GDM1 (cell line): ENCODE results near the gene NPHP4.

Experiments used
- DNase-seq: peaks from one replicate; lab custom pipeline; 2025; lab: John Stamatoyannopoulos, UW

Gene NPHP4

DNA sequence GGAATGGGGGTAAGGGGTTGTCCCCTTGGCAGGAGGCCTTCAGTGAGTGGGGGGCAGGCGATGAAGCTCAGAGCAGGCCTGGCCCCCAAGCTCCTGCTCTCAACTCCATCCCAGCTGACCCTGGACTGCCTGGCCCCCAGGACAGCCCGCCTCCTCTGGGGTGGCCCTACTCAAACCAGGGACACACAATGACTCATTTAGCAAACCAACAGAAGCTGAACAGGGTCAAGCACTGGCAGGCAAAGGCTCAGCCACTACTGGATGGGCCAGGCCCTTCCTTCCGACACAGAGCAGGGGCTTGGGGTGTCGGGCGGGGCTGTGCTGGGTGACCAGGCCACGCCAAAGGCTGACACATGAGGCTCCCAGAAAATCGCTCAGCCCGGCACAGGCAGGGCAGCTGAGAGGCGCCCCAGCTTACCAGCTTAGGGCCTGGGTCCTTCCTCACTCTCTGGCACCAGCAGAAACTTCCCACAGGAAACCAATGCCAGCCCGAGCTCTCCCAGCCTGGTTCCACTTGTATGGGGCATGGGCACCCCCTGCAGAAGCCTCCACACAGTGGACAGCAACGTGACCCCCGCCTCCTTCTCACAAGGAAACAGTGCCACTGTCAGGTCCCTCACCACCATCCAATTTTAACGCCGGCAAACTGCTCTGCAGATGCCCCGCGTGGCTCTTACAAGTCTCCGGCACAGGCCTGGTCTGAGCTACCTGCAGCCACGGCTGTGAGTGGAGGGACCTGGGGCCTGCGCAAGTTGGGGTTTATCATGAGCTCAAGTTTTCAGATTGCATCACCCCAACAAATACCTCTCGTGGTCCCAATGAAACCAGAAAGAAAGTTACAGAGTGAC lies 114.3 kb downstream of the NPHP4 start:
- DNase-seq, result no peak

DNA sequence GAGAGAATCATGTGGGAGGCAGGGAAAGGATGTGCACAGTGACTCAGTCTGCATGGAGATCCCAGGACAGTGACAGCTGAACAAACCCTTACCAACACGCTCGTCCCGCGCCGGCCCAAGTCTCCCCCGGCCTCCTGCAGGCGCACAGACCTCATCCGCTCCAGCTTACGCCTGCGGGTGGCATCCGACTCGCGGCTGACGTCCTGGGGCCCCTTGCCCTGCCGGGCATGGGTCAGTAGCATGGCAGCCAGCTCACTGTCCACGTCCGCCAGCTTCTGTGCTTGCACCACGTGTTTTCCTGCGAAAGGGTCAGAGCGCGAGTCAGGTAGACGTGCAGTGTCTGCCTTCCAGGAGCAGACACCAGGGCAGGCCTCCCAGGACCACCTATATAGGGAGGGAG lies 115.2 kb downstream of the NPHP4 start:
- no peak for DNase-seq

DNA sequence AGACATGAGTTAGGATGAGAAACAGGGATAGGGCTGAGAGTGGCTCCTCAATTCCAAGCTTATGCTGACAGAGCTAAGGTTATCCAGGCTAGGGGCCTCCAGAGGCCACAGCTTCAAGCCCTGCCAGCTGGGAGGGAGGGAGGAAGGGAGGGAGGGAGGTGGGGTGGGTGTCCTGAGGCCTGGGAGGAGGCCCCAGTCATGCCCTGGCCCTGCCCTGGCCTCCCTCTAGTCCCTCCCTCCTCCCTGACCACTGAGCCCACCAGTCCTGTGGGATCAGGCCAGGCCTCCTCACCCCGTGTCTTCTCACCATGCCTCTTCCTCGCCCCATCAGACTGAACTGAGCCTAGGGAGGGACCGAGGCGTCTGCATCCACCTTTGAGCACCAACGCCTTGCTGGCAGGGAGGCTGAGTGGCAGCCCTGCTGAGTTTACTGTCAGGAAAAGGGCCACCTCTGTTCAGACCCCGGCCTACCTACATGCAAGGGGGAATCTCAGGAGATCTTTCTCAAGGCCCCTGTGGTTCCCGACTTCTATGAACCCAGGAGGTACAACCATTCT lies 116.1 kb downstream of the NPHP4 start:
- no peak for DNase-seq

DNA sequence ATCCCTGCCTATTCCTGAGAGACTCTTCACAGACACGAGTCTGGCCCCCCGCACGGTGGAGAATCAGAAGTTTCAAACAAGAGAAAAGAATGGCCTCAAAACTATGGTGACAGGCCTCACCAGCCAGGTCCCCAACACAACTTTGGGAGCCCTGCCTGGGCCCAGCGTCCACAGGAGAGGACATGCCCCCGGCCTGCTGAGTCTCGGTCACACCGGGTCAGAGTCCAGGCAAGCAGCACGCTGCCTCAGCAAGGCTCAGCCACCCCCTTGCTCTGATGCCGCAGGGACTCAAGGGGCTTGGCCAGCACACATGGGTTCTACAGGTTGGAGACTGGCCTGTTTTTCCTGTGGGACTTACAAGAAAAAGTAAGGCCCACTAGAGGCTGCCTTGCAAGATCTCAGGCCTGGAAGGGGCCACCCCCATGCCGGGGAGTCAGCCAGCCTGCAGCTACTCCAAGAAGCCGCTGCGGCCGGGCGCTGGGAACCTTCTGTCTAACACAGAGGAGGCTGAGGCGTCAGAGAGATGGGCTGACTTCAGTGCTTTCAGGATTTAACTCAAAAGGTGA lies 116.8 kb downstream of the NPHP4 start:
- no peak for DNase-seq

DNA sequence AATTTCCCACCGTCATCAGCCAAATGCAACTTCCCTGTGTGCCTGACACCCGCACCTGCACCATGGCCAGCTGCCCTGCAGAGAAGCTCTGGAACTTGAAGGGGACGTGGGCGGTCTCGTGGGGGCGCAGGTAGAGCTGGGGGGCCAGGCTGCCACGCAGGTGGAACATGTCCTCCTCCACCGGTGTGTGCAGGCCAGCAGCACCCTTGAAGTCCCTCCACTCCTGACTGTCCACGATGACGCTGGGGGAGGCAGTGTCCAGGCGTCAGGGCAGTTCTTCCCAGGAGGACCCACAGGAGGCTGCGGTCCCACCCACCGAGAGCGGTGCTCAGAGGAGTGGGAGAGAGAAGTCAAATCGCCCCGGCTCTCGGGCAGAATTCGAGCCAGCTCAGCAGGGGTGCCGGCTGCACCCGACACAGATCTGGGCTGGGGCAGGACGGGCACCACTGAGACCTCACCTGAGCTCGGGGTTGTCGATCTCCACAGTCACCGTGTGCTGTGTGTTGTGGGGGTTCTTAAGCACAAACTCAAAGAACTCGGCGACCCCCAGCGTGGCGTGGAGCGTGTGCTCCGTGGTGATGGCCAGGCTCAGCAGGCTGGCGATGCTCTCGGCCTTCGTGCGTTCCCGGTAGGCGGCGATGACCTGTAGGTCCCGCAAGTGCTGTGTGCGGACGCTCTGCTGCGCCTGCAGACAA lies 117.7 kb downstream of the NPHP4 start:
- no peak for DNase-seq

DNA sequence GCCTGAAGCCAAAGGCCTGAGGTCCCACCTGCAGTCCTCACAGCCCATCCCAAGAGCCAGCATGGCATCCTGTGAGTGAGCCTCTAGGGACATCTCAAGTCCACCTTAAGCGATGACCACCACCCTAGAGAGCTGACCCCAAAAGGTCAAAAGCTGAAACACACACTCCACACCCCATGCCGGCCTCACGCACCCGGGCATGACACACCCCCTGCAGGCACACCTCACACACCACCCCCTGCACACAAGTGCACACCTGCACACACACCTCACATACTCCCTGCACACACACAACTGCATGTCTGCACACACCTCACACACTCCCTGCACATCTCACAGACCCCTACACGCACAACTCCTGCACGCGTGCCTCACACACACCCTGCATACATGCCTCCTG lies 118.7 kb downstream of the NPHP4 start:
- DNase-seq, result no peak

DNA sequence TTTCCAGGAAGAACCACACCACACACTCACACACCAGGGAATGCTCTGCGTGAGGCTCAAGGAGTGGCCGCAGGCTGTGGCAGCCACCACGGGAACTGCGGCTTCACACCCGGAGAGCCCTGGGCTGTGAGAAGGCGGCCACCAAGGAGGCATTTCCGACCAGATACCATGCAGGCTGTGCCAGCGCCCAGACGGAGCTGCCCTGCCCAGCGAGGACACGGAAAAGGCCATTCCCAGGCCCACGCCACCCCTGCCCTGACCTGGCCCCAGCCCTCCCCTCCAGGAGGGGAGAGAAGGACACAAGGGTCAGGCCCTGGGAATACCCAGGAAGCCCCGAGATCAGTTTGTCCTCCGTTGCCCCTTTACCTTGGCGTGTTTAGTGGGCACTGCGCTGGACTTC lies 119.3 kb downstream of the NPHP4 start:
- no peak for DNase-seq

DNA sequence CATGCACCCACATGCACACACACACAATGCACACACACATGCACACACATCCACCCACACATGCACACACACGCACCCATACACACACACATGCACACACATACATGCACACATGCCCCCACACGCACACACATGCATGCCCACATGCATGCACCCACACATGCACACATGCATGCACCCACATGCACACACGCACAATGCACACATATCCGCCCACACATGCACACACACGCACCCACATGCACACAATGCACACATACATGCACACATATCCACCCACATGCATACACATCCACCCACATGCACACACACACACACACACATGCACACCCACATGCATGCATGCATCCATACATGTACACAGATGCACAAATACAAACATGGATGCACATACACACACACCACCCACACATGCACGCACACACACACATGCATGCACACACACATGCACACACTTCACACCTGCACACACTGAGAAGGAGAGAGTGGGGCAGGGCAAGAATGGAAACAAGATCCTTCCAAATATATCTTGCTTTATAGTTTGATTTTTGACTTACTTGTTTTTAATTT lies 123.2 kb downstream of the NPHP4 start:
- no peak for DNase-seq

DNA sequence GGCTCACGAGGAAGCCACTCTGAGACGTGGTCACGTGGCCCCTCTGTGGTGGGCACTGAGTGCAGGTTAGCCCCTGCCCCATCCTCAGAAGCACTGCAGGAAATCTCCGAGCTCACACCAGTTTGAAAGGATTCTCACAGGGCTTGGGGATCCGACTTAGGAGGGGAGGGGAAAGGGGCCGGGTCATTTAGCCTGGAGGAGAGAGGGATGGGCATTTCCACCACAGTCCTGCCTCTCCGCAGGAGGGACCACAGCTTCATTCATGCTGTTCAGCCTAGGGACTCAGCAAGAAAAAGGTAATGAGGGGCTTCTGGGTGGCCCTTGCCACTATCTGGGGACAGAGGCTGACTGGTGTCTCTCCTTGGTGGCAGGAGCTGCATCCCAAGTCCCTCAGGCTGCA lies 126.5 kb downstream of the NPHP4 start:
- DNase-seq, result no peak

DNA sequence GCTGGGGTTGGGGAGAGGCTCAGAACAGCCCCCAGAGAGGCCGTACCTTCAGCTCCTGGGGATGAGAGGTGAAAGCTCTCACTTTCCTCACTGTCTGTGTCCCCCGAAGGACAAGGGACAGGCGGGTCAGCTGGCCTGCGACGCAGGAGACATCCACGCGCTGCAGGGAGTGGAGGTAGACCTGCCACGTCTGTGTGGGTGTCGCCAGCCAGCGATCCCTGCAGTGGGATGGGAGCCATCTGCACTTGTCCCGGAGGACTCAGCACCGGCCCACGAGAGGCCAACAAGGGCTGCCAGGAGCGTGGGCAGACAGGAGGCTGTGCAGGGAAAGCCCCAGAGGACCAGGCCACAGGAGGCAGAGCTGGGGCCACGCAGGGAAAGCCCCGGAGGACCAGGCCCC lies 127.2 kb downstream of the NPHP4 start:
- no peak for DNase-seq

DNA sequence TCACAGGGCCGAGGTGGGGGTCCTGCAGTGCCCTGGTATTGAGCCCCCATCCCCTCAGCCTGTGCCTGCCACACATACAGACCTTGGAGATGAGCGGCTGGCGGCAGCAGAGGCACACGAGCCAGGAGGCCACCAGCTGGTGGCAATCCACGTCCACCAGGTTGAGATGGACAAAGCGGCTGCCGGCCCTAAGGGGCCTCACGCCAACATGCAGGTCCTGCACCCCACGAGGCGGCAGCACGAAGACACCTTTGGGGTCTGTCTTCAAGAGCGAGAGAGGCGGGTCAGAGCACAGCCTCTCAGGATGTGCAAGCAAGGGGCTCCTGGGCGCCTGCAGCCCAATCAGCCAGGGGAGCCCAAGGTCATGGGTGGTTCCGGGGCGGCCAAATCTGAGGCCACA lies 128.0 kb downstream of the NPHP4 start:
- DNase-seq, result no peak

DNA sequence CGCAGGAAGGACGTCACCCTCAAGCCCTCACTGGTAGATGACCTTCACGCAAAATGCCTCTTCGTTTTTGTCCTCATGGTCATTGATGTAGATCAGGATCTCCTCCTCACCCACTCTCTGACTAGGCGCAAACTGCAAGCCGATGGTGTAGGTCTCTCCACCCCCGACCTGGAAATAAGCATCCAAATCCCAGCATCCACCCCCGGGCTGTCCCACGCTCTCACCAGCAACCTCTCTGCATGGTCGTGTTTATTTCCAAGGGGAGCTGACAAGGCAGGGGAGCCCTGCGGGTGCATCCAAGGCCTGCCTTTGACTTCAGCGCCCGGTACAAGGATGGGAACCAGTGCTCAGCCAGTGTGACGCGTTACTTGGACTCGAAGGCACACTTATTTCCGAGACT lies 129.0 kb downstream of the NPHP4 start:
- no peak for DNase-seq

DNA sequence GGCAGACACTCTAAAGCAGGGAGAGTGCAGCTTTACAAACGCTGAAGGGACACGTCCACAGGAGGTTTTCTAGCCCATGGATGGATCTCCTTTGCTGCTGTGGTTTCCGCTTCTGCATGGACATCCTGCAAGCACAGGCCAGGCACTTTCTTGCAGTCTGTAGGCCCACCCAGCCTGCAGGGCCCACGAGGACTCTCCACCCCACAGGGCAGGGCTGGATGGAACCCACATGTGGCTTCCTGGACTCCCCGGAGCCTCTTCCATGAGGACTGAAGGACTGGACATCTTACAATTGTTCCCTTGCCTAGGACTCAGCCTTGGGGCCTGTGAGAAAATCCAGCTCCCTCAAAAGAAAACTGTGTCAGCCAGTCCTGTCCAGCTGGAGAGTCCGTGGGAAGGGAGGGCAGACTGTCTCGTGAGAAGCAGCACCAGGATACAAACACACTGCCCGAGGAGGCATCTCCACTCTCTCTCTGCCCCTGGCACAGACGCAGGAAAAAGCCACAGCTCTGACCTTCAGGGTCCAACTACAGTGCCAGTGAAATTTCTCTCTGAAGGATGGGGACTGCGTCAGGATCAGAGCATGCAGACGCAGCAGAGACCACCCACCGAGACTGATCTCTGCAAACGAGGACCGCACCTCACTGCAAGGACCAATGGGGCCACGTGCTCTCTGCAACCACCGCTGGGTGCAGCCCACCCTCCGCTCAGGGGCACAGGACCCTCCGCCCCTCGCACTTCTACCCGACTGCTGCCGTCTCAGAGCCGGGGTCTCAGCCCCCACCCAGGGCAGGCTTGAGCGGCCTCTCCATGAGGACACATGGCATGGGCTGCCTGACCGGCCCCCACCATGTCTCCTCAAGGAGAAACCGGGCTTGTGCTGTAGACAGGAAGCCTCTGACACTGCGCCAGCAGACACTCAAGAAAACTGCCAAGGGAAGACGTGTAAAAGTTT lies 130.1 kb downstream of the NPHP4 start:
- no peak for DNase-seq

DNA sequence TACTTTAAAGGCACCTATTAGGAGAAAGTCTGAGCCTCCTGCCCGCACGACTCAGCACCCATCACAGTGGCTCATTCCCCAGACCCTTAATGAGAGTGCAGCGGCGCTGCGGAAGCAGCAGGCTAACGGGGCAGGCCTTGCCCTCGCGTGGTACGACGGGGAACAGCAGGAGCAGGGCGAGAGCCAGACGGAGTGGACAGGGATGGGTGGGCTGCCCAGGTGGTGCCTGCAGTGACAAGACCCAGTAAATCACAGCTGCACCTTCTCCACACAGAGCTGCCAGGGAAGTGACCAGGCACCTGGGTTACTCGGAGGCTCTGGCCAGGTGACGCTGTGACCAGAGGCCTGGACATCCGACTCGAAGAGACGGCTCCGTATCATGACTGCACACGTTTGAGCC lies 131.9 kb downstream of the NPHP4 start:
- no peak for DNase-seq

DNA sequence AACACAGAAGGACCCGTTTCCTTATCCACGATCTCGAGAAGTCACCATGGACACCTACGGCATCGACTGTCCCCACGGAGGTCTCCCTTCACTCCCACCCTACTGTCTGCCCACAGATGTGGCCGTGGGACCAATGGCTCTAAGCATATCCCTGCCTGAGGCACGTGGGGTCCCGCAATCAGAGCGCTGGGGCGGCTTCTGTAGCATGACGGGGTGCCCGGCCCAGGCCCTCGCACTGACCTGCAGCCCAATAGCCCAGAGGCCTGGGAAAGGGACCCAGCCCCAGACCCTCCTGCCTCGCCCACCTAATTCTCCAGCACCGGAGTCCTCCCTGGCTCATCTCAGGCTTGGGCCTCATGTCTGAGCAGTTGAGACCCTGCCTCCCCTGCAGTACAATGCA lies 132.5 kb downstream of the NPHP4 start:
- DNase-seq, result no peak

DNA sequence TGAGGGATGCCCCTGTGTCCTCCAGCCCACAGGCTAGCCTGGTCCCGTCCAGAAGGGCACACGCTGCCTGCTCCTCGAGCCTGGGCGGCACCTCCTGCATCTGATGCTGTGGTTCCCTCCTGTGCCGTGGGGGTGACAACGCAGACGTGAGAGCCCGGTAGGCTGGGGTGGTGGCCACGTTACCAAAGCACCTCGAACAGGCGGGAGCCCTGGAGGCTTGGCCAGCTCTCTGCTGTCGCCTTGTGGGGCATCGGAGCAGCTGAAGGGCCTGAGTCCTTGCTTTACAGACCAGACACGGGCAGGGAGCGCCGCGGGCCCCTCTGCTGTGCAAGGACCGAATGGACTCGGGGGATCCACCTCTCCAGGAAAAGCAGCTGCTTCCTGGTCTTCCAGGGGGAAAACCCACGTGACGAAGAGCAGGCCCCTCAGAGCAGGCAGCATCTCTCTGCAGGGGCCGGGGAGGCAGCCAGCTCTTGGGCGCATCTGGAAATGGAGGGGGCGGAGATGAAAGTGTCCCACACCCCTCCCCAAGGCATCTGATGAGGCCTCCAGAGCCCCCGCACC lies 133.3 kb downstream of the NPHP4 start:
- DNase-seq, result no peak

DNA sequence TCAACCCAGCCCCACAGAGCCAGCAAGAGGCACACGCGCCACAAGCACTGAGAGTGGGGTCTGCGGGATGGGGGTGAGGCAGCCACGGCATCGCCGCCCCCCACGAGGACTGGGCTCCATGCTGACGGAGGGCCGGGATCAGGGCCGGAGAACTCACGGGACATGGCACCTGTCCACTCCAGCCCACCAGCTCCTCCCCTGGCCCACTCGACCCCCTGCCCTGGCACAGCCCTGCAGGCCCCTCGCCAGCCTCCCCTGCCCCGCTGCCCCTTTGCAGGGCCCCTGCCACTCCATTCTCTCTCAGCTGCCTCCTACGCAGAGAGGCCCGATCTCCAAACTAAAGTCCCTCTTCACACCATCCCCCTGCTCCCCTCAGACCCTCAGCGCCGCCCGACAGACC lies 134.0 kb downstream of the NPHP4 start:
- DNase-seq, result no peak

DNA sequence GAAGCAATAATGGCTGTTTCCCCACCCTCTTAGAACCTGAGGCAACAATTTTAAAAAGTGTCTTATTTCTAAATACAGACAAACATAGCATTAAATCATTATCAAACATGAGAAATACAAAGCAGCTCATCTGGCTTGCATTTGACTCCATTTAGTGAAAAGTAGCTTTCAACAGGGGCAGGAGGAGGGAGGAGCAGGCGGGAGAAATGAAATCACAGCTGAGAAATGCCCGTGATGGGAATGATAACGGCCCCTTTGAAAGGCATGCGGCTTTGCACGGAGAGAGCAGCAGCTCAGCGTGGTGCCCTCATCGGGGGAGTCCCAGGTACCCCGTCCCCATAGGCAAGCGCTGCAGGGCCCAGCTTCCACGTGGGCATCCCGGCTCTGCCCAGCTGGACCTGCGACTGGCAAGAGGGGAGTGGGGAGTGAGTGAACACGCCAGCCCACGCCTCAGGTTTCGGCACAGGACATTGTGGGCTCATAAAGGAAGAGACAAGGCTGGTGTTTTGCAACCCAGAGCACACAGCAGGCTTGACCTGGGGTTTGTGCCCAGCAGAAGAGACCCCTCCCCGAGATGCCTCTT lies 134.6 kb downstream of the NPHP4 start:
- no peak for DNase-seq

DNA sequence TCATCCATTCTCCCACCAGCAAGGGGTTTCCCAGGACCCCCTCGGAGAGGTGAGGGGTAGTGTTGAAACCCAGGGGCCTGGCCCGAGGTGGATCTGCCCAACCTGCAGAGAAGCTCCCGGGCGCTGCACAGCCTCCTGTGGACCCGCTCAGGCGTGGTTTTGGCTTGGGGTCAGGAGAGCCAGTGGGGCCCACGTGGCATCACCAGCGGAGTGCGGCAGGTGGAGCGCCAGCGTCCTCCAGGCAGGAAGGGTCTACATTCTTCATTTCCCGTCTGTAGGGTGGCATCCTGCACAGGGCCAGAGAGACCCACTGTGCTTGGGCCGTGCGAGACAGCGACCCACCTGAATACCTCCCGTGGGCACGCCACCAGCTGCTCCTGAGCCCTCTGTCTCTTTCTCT lies 135.2 kb downstream of the NPHP4 start:
- no peak for DNase-seq

DNA sequence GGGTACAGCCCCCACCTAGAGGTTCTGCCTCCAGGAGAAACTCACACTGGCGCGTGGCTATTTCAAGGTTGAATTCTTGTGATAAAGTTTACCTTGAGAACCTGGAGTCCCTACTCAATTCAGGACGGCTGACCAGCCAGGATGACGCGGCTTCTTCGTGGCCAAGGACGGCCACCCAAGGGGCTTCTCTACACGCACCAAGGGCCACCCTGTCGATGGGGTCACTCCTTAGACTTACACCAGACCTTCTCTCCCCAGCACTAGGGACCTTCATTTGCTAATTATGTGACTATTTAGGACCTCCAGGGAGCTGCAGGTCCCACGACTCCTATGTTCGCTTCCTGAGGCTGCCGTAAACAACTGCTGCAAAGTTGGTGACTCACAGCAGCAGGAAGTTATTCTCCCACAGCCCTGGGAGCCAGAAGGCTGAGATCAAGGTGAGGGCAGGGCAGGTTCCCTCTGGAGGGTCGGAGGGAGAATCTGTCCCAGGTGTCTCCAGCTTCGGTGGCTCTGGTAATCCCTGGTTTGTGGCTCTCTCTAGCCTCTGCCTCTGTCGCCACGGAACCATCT lies 135.9 kb downstream of the NPHP4 start:
- no peak for DNase-seq
